NCI-H446 treated with DMSO at 0.1 percent for 48 hours (cell line): ENCODE data around the gene FRMD8.
"Not testable (repeated sequence)": the region's sequence is repeated elsewhere in the genome, so short reads cannot be mapped to it uniquely, and the experiment has no call there.

Experiments
- DNase-seq: peaks from one replicate; lab custom pipeline; 2025; lab: John Stamatoyannopoulos, UW

Gene FRMD8

DNA sequence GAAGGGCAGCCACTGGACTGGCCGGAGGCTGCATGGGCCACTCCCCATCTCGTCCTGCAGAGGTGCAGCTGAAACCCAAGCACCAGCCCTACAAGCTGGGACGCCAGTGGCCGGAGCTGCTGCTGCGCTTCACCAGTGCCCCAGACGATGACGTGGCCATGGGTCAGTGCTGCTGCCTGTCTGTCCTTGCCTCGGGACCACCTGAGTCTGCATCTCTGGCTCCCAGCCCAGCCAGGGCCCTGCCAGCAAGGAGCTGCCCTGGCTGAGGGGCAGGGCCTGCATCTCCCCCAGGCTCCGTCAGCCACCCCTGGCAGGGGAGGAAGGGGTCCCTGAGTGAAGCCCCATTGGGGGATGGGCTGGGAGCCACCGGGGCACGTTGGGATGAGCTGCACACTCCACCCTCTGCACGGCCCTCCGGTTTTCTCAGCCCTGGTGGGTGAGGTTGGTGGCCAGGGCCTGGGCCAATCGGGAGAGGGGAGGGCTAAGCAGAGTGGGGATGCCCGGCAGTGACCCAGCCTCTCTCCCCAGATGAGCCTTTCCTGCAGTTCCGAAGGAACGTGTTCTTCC lies 7.2 kb downstream of the FRMD8 start:
- no peak for DNase-seq

DNA sequence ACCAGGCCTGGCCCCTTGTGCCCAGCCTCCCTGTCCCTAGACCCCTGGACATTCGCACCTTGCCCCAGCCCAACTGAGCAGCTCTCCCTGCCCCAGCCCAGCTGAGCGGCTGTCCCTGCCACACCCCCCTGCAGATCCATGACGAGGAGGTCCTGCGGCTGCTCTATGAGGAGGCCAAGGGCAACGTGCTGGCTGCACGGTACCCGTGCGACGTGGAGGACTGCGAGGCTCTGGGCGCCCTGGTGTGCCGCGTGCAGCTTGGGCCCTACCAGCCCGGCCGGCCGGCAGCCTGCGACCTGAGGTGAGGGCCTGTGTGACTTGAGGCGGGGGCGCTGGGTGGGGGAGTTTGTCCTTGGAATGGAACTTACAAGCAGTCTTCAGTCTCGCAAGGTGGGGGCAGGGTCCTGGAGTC lies 7.7 kb downstream of the FRMD8 start:
- DNase-seq: no peak

- DNase-seq: no peak
These were observed 9.6 kb downstream of the FRMD8 start for GRCh38 chr11:65395961-65396530.

- DNase-seq: no peak
These were observed 10.6 kb downstream of the FRMD8 start for GRCh38 chr11:65396769-65397745.

- DNase-seq: no peak
These were observed 12.0 kb downstream of the FRMD8 start for GRCh38 chr11:65398362-65398910.

DNA sequence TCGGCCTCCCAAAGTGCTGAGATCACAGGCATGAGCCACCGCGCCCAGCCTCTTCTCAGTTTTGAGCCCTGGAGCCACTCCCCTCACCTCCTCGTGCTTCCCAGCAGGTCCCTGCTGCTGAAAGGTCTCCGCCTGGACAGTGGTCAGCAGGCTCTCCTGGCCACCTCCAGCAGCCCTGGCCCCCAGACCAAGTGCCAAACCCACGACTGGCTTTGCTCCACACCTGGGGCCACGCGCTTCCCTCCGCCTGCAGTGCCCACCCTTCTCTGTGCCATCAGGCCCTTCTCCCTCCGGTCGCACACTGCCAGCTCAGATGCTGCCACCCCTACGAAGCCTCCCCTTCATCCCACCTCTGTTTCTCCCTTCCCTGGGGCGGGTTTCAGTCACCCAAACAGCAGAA lies 12.8 kb downstream of the FRMD8 start:
- DNase-seq: no peak

- DNase-seq: no peak
These were observed 13.4 kb downstream of the FRMD8 start for GRCh38 chr11:65399845-65400244.

DNA sequence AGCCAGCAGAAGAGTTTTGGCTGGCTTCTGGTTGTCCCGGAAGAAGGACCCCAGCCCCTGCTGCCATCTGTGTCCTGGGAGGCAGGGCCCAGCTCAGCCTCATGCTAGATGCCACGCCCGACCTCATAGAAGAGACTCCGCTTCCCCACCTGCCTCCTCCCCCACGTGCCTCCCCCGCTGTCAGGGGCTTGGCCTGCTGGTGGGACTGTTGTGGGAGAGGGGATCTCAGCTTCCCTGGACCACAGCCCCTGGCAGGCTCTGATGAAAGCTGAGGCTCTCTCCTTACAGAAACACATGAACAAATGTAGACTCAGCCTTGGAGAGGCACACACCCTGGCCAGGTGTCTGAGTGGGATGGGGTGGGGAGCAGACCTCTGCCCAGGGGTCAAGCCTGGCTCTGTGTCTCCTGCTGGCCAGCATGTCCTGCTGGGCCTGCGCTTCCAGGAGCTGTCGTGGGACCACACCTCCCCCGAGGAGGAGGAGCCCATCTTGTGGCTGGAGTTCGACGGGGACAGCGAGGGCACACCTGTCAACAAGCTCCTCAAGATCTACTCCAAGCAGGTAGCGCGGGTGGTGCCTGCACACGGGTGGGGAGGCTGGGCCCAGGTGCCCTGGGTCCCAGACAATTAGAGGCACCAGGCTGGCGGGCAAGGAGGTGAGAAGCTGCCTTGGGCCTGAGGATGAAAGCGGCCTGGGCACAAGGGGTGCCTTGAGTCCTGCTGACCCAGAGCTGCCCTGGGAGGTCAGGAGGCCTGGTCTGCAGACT lies 14.1 kb downstream of the FRMD8 start:
- DNase-seq: no peak

DNA sequence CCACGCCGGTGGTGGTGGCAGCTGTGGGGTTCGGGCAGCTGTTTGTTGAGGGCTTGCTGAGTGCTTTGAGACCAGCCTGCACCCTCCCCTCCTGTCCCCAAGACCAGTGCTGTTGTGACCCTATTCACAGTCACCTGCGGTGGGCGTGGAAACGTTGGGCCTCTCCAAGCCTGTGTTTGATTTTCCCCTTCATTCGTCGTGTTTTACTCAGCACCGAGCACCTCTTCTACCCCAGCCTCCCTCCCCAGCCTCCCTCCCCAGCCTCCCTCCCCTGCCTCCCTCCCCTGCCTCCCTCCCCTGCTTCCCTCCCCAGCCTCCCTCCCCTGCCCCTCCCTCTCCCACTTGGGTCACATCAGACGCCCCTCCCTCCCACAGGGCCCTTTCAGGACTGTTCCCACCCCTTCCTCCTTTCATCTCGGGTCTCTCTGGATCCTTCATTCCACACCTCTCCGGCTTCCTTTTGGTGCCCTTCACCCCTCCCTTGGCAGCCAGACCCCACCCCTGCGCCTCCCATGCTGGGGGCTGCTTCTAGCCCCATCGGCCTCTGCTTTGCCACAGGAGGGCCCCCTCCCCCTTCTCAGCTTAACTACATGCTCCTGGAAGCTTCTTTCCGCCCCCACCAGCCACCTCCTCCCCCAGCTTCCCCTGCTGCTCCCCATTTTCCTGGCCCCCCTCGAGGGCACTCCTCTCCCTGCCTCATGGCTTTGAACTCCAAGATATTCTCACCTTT lies 14.8 kb downstream of the FRMD8 start:
- no peak for DNase-seq

- DNase-seq: no peak
These were observed 15.4 kb downstream of the FRMD8 start for GRCh38 chr11:65401803-65402248.

GRCh38 chr11:65402790-65403189 lies 16.4 kb downstream of the FRMD8 start:
- DNase-seq: no peak

- no peak for DNase-seq
These were observed 17.2 kb downstream of the FRMD8 start for GRCh38 chr11:65403607-65404121.

- DNase-seq: no peak
These were observed 17.8 kb downstream of the FRMD8 start for GRCh38 chr11:65404210-65404609.

- DNase-seq: no peak
These were observed 18.4 kb downstream of the FRMD8 start for GRCh38 chr11:65404638-65405339.

DNA sequence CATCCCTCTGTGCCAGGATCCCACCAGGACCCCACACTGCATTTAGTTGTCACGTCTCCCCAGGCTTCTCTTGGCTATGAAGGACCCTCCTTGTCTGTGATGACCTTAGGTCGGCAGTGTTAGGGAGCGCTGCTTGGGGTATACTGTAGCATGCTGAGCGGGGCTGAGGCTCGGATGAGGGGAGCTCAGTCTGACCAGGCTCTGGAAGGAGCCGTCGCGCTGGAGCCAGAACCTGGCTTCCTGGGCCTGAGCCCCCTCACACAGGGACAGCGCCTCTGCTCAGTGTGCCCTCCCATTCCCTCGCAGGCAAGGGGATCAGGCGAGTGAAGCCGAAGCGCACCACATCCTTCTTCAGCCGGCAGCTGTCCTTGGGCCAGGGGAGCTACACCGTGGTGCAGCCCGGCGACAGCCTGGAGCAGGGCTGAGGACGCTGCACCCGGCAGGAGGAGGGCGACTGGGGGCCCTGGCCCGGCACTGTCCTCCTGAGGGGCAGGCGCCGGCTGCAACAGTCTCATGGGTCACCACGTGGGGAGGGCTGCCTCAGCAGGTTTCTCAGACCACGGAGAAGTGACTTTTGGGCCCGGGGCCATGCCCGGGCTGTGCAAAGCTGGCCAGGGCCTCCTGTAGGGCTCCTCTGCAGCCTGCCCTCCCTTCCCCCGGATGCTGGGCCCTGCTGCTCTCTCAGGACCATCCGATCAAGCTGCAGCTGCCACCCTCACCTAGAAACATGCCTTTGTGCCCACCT lies 24.7 kb downstream of the FRMD8 start:
- DNase-seq: no peak

DNA sequence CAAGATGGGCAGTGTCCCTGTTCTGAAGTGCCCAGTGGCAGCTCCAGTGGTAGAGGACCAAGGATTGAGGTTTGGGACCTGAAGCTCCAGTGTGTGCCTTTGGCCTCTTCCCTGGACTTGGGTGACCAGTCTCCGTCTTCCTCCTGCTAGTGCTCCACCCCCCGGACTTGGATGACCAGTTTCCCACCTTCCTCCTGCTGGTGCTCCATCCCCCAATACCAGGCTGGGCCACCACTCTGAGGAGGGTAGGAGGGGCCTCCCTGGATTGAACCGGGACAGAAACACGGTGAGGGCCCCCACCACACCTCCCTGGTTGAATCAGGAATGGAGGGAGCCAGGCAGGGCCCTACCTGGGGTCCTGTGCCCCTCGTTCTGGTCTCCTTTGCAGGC lies 25.2 kb downstream of the FRMD8 start:
- no peak for DNase-seq

GRCh38 chr11:65412271-65413076 lies 26.0 kb downstream of the FRMD8 start:
- no peak for DNase-seq

DNA sequence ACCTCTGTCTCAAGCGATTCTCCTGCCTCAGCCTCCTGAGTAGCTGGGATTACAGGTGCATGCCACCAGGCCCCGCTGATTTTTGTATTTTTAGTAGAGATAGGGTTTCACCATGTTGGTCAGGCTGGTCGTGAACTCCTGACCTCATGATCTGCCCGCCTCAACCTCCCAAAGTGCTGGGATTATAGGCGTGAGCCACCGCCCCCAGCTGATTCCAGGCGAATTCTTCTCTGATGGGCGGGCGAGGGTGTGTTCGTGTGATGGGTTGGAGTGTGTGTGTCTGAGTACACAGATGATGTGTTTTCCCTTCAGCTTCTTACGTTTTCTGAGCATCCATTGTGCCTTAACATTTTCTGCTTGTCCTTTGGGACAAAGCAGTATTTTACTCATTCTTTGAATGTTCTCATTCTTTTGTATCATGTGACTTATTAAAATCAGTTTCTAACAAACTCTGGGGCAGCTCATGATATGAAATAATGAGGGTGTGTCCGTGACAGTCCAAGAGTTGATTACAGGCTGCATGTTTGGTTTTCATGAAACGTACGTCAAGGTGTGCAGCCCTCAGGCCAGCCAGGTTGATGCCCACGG lies 26.7 kb downstream of the FRMD8 start:
- not testable (repeated sequence) for DNase-seq
